HepG2 (cell line): Measurements from ENCODE around the gene PLXNA1. TPM values are rescaled to one million over a fixed set of nuclear protein-coding genes. Genes with fewer than 3 reads are reported as not detected.

ENCODE experiments used
- ATAC-seq: fragments of 200-7000 bp; cut with Tn5 transposase; 3 replicates; pipeline ENCODE4 v1.9.1; 2020; ENCODE audit warnings: mild to moderate bottlenecking, moderate library complexity
- BruUV-seq: library from RNA; stranded (reverse); fragments of 400-500 nt; replicated peaks from 2 replicates; lab custom pipeline; 2021; lab: Mats Ljungman, UMichigan
- CTCF ChIA-PET: fragments of 300-600 bp; formaldehyde crosslinking; extraction: SDS; loops from one replicate; lab custom pipeline; 2021; ENCODE audit warnings: low total read pairs, inconsistent platforms, low intra/inter-chr PET ratio; lab: Yijun Ruan, JAX
- POLR2A ChIA-PET: fragments of 350-600 bp; sonication (Branson Sonifier 250); formaldehyde crosslinking; loops from one replicate; lab custom pipeline; 2020; ENCODE audit warnings: antibody characterized with exemption, inconsistent platforms; lab: Yijun Ruan, JAX
- DNase-seq: peaks from one replicate; pipeline ENCODE4 v3.0.0-alpha.2; 2015; ENCODE audit warnings: low spot score
- FAIRE-seq: peaks from 3 replicates; lab custom pipeline; 2011; peaks lifted over from hg19 to GRCh38; lab: Jason Lieb, UNC
- H2AFZ ChIP-seq: one replicate; pipeline ENCODE4 v1.6.1; 2011; ENCODE audit warnings: low read length, inconsistent platforms
- H3K27ac ChIP-seq: fragments of 300-600 bp; 3 replicates; pipeline ENCODE4 v1.8.0; 2011; ENCODE audit warnings: mixed run types, mild to moderate bottlenecking, mixed read lengths, low read length, inconsistent platforms; ENCODE audit not compliant: insufficient read depth; ENCODE audit errors: extremely low read length
- H3K27me3 ChIP-seq, 2 experiments: fragments of 200-600 bp in 1 of 2; 2 replicates in 1 of 2; 3 replicates in 1 of 2; pipeline versions ENCODE4 v1.6.0 to v1.8.0; 2011; ENCODE audit warnings: low read length in 2 of 2, mild to moderate bottlenecking in 2 of 2, moderate library complexity in 2 of 2, inconsistent platforms in 1 of 2; ENCODE audit not compliant: insufficient read depth in 2 of 2, control insufficient read depth in 1 of 2
- H3K36me3 ChIP-seq, 2 experiments: fragments of 200-600 bp in 1 of 2; replicated peaks in 1 of 2; 2 replicates in 1 of 2; 3 replicates in 1 of 2; pipeline versions ENCODE4 v1.5.1 to v1.8.0; 2011; ENCODE audit warnings: low read length in 2 of 2, inconsistent platforms in 1 of 2; ENCODE audit not compliant: insufficient read depth in 2 of 2, control insufficient read depth in 1 of 2
- H3K4me1 ChIP-seq: 2 replicates; pipeline ENCODE4 v1.5.1; 2012; ENCODE audit warnings: low read length, inconsistent platforms; ENCODE audit not compliant: insufficient read depth
- H3K4me2 ChIP-seq: 2 replicates; pipeline ENCODE4 v1.6.0; 2011; ENCODE audit warnings: low read depth, low read length, inconsistent platforms
- H3K4me3 ChIP-seq, 3 experiments: fragments of 200-600 bp in 1 of 3; sonication (generic), shearing (Covaris generic) in 1 of 3; replicated peaks in 1 of 3; 2 replicates each; pipeline ENCODE4 v1.5.1; 2011 to 2016; ENCODE audit warnings: low read length in 3 of 3, inconsistent platforms in 2 of 3, low read depth in 2 of 3, mild to moderate bottlenecking in 2 of 3, control low read depth in 1 of 3, mixed read lengths in 1 of 3; ENCODE audit not compliant: insufficient read depth in 1 of 3
- H3K79me2 ChIP-seq: one replicate; pipeline ENCODE4 v1.6.1; 2011; ENCODE audit warnings: low read length, inconsistent platforms; ENCODE audit not compliant: insufficient read depth
- H3K9ac ChIP-seq: 2 replicates; pipeline ENCODE4 v1.6.0; 2011; ENCODE audit warnings: mild to moderate bottlenecking, low read depth, low read length, inconsistent platforms; ENCODE audit not compliant: insufficient read depth
- H3K9me3 ChIP-seq: 2 replicates; pipeline ENCODE4 v1.5.1; 2012; ENCODE audit warnings: mild to moderate bottlenecking, low read length
- H4K20me1 ChIP-seq: 2 replicates; pipeline ENCODE4 v1.6.0; 2011; ENCODE audit warnings: inconsistent platforms, mild to moderate bottlenecking, low read length, moderate library complexity; ENCODE audit not compliant: insufficient read depth
- ARID2 ChIP-seq: sonication (generic); formaldehyde crosslinking; IDR thresholded peaks from 2 replicates; pipeline ENCODE4 v1.8.1; 2022; ENCODE audit warnings: mild to moderate bottlenecking, missing genetic modification reagents, borderline replicate concordance
- ATF2 ChIP-seq: sonication (generic); formaldehyde crosslinking; IDR thresholded peaks from 2 replicates; pipeline ENCODE4 v1.4.0; 2020; ENCODE audit warnings: missing genetic modification reagents
- HDAC1 ChIP-seq: sonication (generic); formaldehyde crosslinking; IDR thresholded peaks from 2 replicates; pipeline ENCODE4 v1.5.1; 2020; ENCODE audit warnings: mild to moderate bottlenecking, missing genetic modification reagents
- KDM6A ChIP-seq: IDR thresholded peaks from 2 replicates; pipeline ENCODE4 v1.6.1; 2016; ENCODE audit warnings: low read depth
- THRA ChIP-seq: sonication (generic); formaldehyde crosslinking; IDR thresholded peaks from 2 replicates; pipeline ENCODE4 v1.4.0; 2020; ENCODE audit warnings: missing genetic modification reagents, borderline replicate concordance
- THYN1 ChIP-seq: sonication (generic); formaldehyde crosslinking; IDR thresholded peaks from 2 replicates; pipeline ENCODE4 v1.8.1; 2023; ENCODE audit warnings: low read depth, mild to moderate bottlenecking, moderate library complexity, missing genetic modification reagents, borderline replicate concordance
- ZBED4 ChIP-seq: sonication (generic); formaldehyde crosslinking; IDR thresholded peaks from 2 replicates; pipeline ENCODE4 v1.4.0; 2020; ENCODE audit warnings: missing genetic modification reagents, borderline replicate concordance
- ZBTB1 ChIP-seq: sonication (generic); formaldehyde crosslinking; IDR thresholded peaks from 2 replicates; pipeline ENCODE4 v1.4.0; 2020; ENCODE audit warnings: missing genetic modification reagents, borderline replicate concordance
- ZBTB7B ChIP-seq: sonication (generic); formaldehyde crosslinking; IDR thresholded peaks from 2 replicates; pipeline ENCODE4 v1.4.0; 2020; ENCODE audit warnings: missing genetic modification reagents
- ZNF234 ChIP-seq: sonication (generic); formaldehyde crosslinking; conservative IDR thresholded peaks from 2 replicates; pipeline ENCODE4 v1.5.1; 2020; ENCODE audit warnings: mild to moderate bottlenecking, missing genetic modification reagents
- ZNF3 ChIP-seq: IDR thresholded peaks from 2 replicates; pipeline ENCODE4 v1.7.0; 2017; ENCODE audit warnings: inconsistent platforms
- ZNF446 ChIP-seq: sonication (generic); formaldehyde crosslinking; IDR thresholded peaks from 2 replicates; pipeline ENCODE4 v1.5.0; 2020; ENCODE audit warnings: mild to moderate bottlenecking, missing genetic modification reagents
- ZNF530 ChIP-seq: sonication (generic); formaldehyde crosslinking; IDR thresholded peaks from 2 replicates; pipeline ENCODE4 v1.5.0; 2020; ENCODE audit warnings: low read depth, mild to moderate bottlenecking, missing genetic modification reagents
- ZSCAN31 ChIP-seq: sonication (generic); formaldehyde crosslinking; IDR thresholded peaks from 2 replicates; pipeline ENCODE4 v1.5.0; 2020; ENCODE audit warnings: low read depth, mild to moderate bottlenecking, missing genetic modification reagents
- WGBS: methylation state at CpG from one replicate; pipeline ENCODE4 v1.1.6; 2017; ENCODE audit warnings: low lambda C conversion rate; 5-methylcytosine and 5-hydroxymethylcytosine counted together
- in situ Hi-C: cut with HindIII; loops from 2 replicates; pipeline ENCODE4 v1.10.0; 2017; ENCODE audit warnings: low pct_unique_long_range_greater_than_20kb; ENCODE audit not compliant: extremely low pct_ligation_motif_present
- intact Hi-C: fragments of 100-400 bp; cut with micrococcal nuclease; formaldehyde crosslinking; loops from one replicate; pipeline ENCODE4 v1.10.0; 2022; ENCODE audit not compliant: unreplicated experiment
- polyA plus RNA-seq, 8 experiments: library from polyadenylated mRNA; depleted of rRNA in 3 of 8; stranded (reverse) in 7 of 8; unstranded in 1 of 8; fragments of >200 nt; fragmentation: Illumina TruSeq in 4 of 8; extraction: Trizol in 4 of 8; gene quantifications; 2 replicates each; pipeline versions ENCODE4 v1.2.1 to v1.2.3, GENCODE V29; 2011 to 2016; ENCODE audit warnings: low read depth in 4 of 8, missing spikeins in 1 of 8, mixed read lengths in 1 of 8; ENCODE audit not compliant: insufficient read depth in 1 of 8
- total RNA-seq, 5 experiments: library from RNA; depleted of rRNA; stranded (reverse); fragments of >200 nt; fragmentation: Illumina TruSeq; extraction: Trizol; gene quantifications; 2 replicates each; pipeline ENCODE4 v1.2.3, GENCODE V29; 2016; ENCODE audit warnings: low read depth in 1 of 5

Gene PLXNA1
- total and polyA plus RNA-seq, 2 of the 13 experiments (the other 11 are each of a cell fraction or from before 2014, with no cell fraction given) = 16.6 to 18.2 TPM

- no peak for TF ChIP-seq ATF2
- TF ChIP-seq ZNF530 (CRISPR knock-in tag) = no peak
These were observed 14.2 kb upstream of the PLXNA1 start (continued) for GRCh38 chr3:126968391-126969390.

- ATAC-seq (no peak), FAIRE-seq (no peak), DNase-seq (no peak)
- H3K27me3 ChIP-seq = peaks cover 1 to 6% of the 10 kb centered on the region in 2 experiments; a peak in 3 of 5 replicates
- intact Hi-C loops = no loop called here
- H3K4me2 ChIP-seq = no peak overlapping the region
- no TSS peak for BruUV-seq
- H3K4me1 ChIP-seq = peaks cover 12% of the 10 kb centered on the region; the same call in 1 of the 2 replicates
- H3K36me3 ChIP-seq = no peaks in the 10 kb centered on the region
- ChIA-PET POLR2A (no interaction called here), CTCF (no interaction called here)
- in situ Hi-C loops = no loop called here
- WGBS = 26% methylated on average over 7 of the region's 7 CpGs
- no peak overlapping the region for H3K9ac ChIP-seq
- H2AFZ ChIP-seq = no peak overlapping the region
- no peaks in the 10 kb centered on the region for H3K79me2 ChIP-seq
- no peaks in the 10 kb centered on the region for H4K20me1 ChIP-seq
- H3K4me3 ChIP-seq = no peak overlapping the region
- H3K27ac ChIP-seq = no peak overlapping the region
- peaks cover 1% of the 10 kb centered on the region; the same call in 1 of the 2 replicates for H3K9me3 ChIP-seq
- TF ChIP-seq ARID2 (CRISPR knock-in tag) = no peak
- no peak for TF ChIP-seq ZSCAN31 (CRISPR knock-in tag)
- no peak for TF ChIP-seq THYN1
- TF ChIP-seq ZNF3 = no peak
- no peak for TF ChIP-seq ZBED4 (CRISPR knock-in tag)
- TF ChIP-seq THRA = no peak
- TF ChIP-seq ZBTB7B = no peak
- no peak for TF ChIP-seq KDM6A (CRISPR knock-in tag)
- no peak for TF ChIP-seq ZNF234
- TF ChIP-seq ZBTB1 (CRISPR knock-in tag) = no peak
- TF ChIP-seq HDAC1 (CRISPR knock-in tag) = no peak
- TF ChIP-seq ZNF446 (CRISPR knock-in tag) = no peak
These were observed 13.3 kb upstream of the PLXNA1 start for GRCh38 chr3:126969586-126969985.
